HCT116 (cell line): ENCODE measurements around the gene OBSL1. TPM values are rescaled to one million over a fixed set of nuclear protein-coding genes. Genes with fewer than 3 reads are reported as not detected.

ENCODE experiments used
- ATAC-seq: fragments of 200-7000 bp; cut with Tn5 transposase; 2 replicates; pipeline ENCODE4 v1.9.1; 2020; ENCODE audit warnings: mild to moderate bottlenecking, moderate library complexity
- BruUV-seq: library from RNA; stranded (reverse); fragments of 400-500 nt; replicated peaks from 2 replicates; lab custom pipeline; 2021; lab: Mats Ljungman, UMichigan
- CTCF ChIA-PET: fragments of 300-600 bp; sonication (Branson Sonifier 250); formaldehyde crosslinking; loops from one replicate; lab custom pipeline; 2021; ENCODE audit warnings: antibody characterized with exemption; lab: Charles Lee
- POLR2A ChIA-PET: fragments of 300-600, 350-600 bp; sonication (Branson Sonifier 250); formaldehyde crosslinking; loops from one replicate; lab custom pipeline; 2021; ENCODE audit warnings: antibody characterized with exemption; lab: Charles Lee
- RAD21 ChIA-PET, 2 experiments: fragments of 300-600 bp; sonication (Branson Sonifier 250); formaldehyde crosslinking; loops; one replicate each; lab custom pipeline; 2023; ENCODE audit warnings: low total read pairs in 2 of 2; ENCODE audit not compliant: uncharacterized antibody in 2 of 2, unreplicated experiment in 2 of 2, low non-redundant PET in 1 of 2; lab: Charles Lee
- DNase-seq: peaks from one replicate; pipeline ENCODE4 v3.0.0-alpha.2; 2010; ENCODE audit warnings: low read depth, low spot score
- H2AFZ ChIP-seq: fragments of 200-600 bp; shearing (Covaris generic), sonication (generic); 2 replicates; pipeline ENCODE4 v1.6.1; 2017; ENCODE audit warnings: low read depth, mixed run types, mixed read lengths, antibody characterized with exemption, low read length; ENCODE audit not compliant: poor library complexity, severe bottlenecking
- H3K27ac ChIP-seq: 2 replicates; pipeline ENCODE4 v1.5.1; 2012; ENCODE audit warnings: low read depth, low read length
- H3K27me3 ChIP-seq: fragments of 200-600 bp; sonication (generic); 2 replicates; pipeline ENCODE4 v1.6.1; 2016; ENCODE audit warnings: mixed run types, low read length, mixed read lengths; ENCODE audit not compliant: insufficient read depth
- H3K36me3 ChIP-seq, 2 experiments: fragments of 200-500 bp in 1 of 2; fragments of 200-600 bp in 1 of 2; sonication (Bioruptor generic) in 1 of 2; sonication (generic) in 1 of 2; 2 replicates each; pipeline versions ENCODE4 v1.5.1 to v1.6.1; 2014 to 2016; ENCODE audit warnings: low read length in 2 of 2, inconsistent platforms in 1 of 2, mixed read lengths in 1 of 2, mixed run types in 1 of 2; ENCODE audit not compliant: insufficient read depth in 2 of 2, control insufficient read depth in 1 of 2
- H3K4me1 ChIP-seq, 2 experiments: fragments of 200-600 bp in 1 of 2; sonication (generic) in 1 of 2; 2 replicates each; pipeline versions ENCODE4 v1.5.1 to v1.6.1; 2012 to 2017; ENCODE audit warnings: low read length in 2 of 2, inconsistent platforms in 1 of 2, mild to moderate bottlenecking in 1 of 2, mixed read lengths in 1 of 2, mixed run types in 1 of 2, moderate library complexity in 1 of 2; ENCODE audit not compliant: insufficient read depth in 2 of 2, control insufficient read depth in 1 of 2
- H3K4me2 ChIP-seq: fragments of 200-600 bp; sonication (generic); 2 replicates; pipeline ENCODE4 v1.6.1; 2017; ENCODE audit warnings: mixed run types, low read length, mixed read lengths
- H3K4me3 ChIP-seq, 2 experiments: fragments of 200-600 bp in 1 of 2; sonication (generic) in 1 of 2; replicated peaks in 1 of 2; 2 replicates each; pipeline ENCODE4 v1.5.1; 2011 to 2016; ENCODE audit warnings: low read length in 2 of 2, control low read depth in 1 of 2, low read depth in 1 of 2, mild to moderate bottlenecking in 1 of 2, mixed read lengths in 1 of 2, mixed run types in 1 of 2
- H3K79me2 ChIP-seq: fragments of 200-600 bp; sonication (generic); 2 replicates; pipeline ENCODE4 v1.6.1; 2017; ENCODE audit warnings: mild to moderate bottlenecking, mixed run types, low read length, moderate library complexity, mixed read lengths; ENCODE audit not compliant: insufficient read depth
- H3K9ac ChIP-seq: fragments of 200-600 bp; sonication (generic); 2 replicates; pipeline ENCODE4 v1.6.1; 2016; ENCODE audit warnings: low read length, mixed read lengths
- H3K9me2 ChIP-seq: fragments of 200-600 bp; sonication (generic), shearing (Covaris generic); 2 replicates; pipeline ENCODE4 v1.6.1; 2017; ENCODE audit warnings: mixed run types, mild to moderate bottlenecking, moderate library complexity; ENCODE audit not compliant: insufficient read depth
- H3K9me3 ChIP-seq, 2 experiments: fragments of 200-500 bp in 1 of 2; fragments of 200-600 bp in 1 of 2; sonication (Bioruptor generic) in 1 of 2; sonication (generic) in 1 of 2; 2 replicates each; pipeline ENCODE4 v1.6.1; 2014 to 2017; ENCODE audit warnings: low read length in 2 of 2, mixed read lengths in 2 of 2, inconsistent platforms in 1 of 2, low read depth in 1 of 2, mild to moderate bottlenecking in 1 of 2, mixed run types in 1 of 2, moderate library complexity in 1 of 2; ENCODE audit not compliant: control insufficient read depth in 1 of 2, insufficient read depth in 1 of 2
- H4K20me1 ChIP-seq: fragments of 200-600 bp; sonication (generic), shearing (Covaris generic); 2 replicates; pipeline ENCODE4 v1.6.1; 2017; ENCODE audit warnings: mixed run types, mild to moderate bottlenecking, moderate library complexity; ENCODE audit not compliant: insufficient read depth
- CTCF ChIP-seq, 3 experiments: fragments of 200-600 bp in 1 of 3; sonication (generic) in 1 of 3; IDR thresholded peaks in 2 of 3; conservative IDR thresholded peaks in 1 of 3; 2 replicates each; pipeline ENCODE4 v1.5.1; 2012 to 2017; ENCODE audit warnings: low read depth in 2 of 3, low read length in 2 of 3, antibody characterized with exemption in 1 of 3, borderline replicate concordance in 1 of 3, control low read depth in 1 of 3, mild to moderate bottlenecking in 1 of 3, mixed read lengths in 1 of 3, mixed run types in 1 of 3, moderate library complexity in 1 of 3; ENCODE audit not compliant: insufficient read depth in 1 of 3
- ELF1 ChIP-seq: IDR thresholded peaks from 2 replicates; pipeline ENCODE4 v1.6.1; 2012; ENCODE audit warnings: low read depth, borderline replicate concordance
- EZH2phosphoT487 ChIP-seq: fragments of 200-600 bp; IDR thresholded peaks from 2 replicates; pipeline ENCODE4 v1.6.1; 2018; ENCODE audit warnings: antibody characterized with exemption, borderline replicate concordance
- RAD21 ChIP-seq: IDR thresholded peaks from 2 replicates; pipeline ENCODE4 v1.6.1; 2012; ENCODE audit warnings: low read depth, mild to moderate bottlenecking
- ZNF274 ChIP-seq: fragments of 200-500 bp; sonication (Bioruptor generic); IDR thresholded peaks from 2 replicates; pipeline ENCODE4 v1.6.1; 2014; ENCODE audit warnings: mild to moderate bottlenecking, low read depth, low read length, inconsistent platforms
- intact Hi-C: fragments of 100-400 bp; cut with micrococcal nuclease; formaldehyde crosslinking; loops from 2 replicates; pipeline ENCODE4 v1.10.0; 2022
- total RNA-seq: library from RNA; stranded (reverse); gene quantifications from one replicate; pipeline ENCODE4 v1.2.1, GENCODE V29; 2021; ENCODE audit not compliant: unreplicated experiment

OBSL1 gene
- total RNA-seq, 1 experiment from 2014 or later, result 45.2 TPM

GRCh38 chr2:219536425-219536824 is 34.9 kb downstream of the OBSL1 start:
- H2AFZ ChIP-seq, result no peak overlapping the region
- TF ChIP-seq RAD21 (no peak), ZNF274 (no peak), EZH2phosphoT487 (no peak), ELF1 (no peak), CTCF (IDR thresholded peaks at IDR 0.05 in 2 of 3, conservative IDR thresholded peaks at IDR 0.05 in 1 of 3; ENCODE audit: borderline replicate concordance in 1 of 3, insufficient read depth in 1 of 3, low read depth in 2 of 3, low read length in 2 of 3) (no peak)
- ChIA-PET RAD21 (interaction anchor here in 1 of 2 experiments (0.5 kb wide), 1 partner anchor 14 kb away, joined by 6 read pairs; no protein-coding TSS in a partner anchor), CTCF (interaction anchor here (1.5 kb wide), 1 partner anchor 41 kb away, joined by 3 read pairs; a partner anchor contains a TSS), POLR2A (no interaction called here)
- H3K27me3 ChIP-seq, result no peaks in the 10 kb centered on the region
- DNase-seq (no peak), ATAC-seq (no peak)
- H4K20me1 ChIP-seq, result peaks cover 5% of the 10 kb centered on the region; the same call in 1 of the 2 replicates
- no peaks in the 10 kb centered on the region for H3K9me2 ChIP-seq
- H3K9ac ChIP-seq, result 0 out of 2 replicates have a peak overlapping the region, but pooled peaks have one; percentile 24
- peaks cover 30% of the 10 kb centered on the region for H3K79me2 ChIP-seq
- peaks cover 0 to 26% of the 10 kb centered on the region in 2 experiments; a peak in 2 of 4 replicates for H3K36me3 ChIP-seq
- H3K9me3 ChIP-seq, result no peaks in the 10 kb centered on the region
- BruUV-seq, result no TSS peak
- H3K4me1 ChIP-seq, result peaks cover 24 to 64% of the 10 kb centered on the region in 2 experiments
- H3K27ac ChIP-seq, result 0 out of 2 replicates have a peak overlapping the region, but pooled peaks have one; percentile 49
- H3K4me2 ChIP-seq, result no peak overlapping the region
- intact Hi-C loops, result loop anchor here (10.0 kb wide), 1 partner anchor 362 kb away; the partner anchor contains the start of genes CNPPD1, RETREG2 and SLC23A3
- no peak overlapping the region for H3K4me3 ChIP-seq
